ENCODE data around the gene LAMB1.

The LAMB1 gene

GRCh38 chr7:107996072-107996882 lies 6.7 kb downstream of the LAMB1 start:
- no peak for DNase-seq

DNA sequence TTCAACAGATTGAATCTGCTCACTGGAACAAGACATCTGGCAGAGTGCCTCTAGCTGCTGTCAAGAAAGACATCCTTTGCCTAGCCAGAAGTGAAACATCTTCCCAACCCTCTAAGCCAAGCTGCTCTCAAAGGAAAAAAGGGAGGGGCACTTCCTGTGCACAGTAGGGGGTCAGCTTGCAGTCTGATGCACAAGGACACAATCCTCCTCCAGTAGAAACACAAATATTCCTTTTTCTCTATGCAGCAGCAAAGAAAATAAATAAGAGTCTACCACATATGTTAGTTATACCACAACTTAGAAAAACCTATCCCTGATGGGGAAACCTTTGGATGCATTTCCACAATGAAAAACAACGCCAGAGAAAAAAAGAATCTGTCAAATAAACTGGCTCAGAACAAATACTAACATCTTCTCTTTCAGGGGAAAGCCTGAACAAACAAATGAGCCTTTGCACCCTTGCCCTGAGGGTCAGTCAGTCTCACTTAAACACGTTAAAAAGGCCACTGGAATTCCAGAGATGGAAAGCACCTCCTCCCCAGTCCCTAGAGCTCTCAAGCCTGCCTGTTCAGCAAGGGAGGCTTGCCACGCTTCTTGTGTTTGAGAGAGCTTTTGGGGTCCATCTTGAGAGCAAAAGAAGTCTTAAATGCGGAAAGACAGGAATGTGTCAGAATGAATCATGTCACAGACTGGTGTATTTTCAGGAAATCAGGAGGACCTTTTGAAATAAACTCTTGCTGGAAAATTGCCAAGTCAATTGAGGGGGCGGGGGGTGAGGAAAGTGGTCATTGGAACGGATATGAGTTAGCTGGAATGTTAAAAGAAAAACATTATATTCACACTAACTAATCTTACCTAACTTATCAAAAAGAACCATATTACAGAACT lies 7.5 kb downstream of the LAMB1 start:
- DNase-seq: no peak

DNA sequence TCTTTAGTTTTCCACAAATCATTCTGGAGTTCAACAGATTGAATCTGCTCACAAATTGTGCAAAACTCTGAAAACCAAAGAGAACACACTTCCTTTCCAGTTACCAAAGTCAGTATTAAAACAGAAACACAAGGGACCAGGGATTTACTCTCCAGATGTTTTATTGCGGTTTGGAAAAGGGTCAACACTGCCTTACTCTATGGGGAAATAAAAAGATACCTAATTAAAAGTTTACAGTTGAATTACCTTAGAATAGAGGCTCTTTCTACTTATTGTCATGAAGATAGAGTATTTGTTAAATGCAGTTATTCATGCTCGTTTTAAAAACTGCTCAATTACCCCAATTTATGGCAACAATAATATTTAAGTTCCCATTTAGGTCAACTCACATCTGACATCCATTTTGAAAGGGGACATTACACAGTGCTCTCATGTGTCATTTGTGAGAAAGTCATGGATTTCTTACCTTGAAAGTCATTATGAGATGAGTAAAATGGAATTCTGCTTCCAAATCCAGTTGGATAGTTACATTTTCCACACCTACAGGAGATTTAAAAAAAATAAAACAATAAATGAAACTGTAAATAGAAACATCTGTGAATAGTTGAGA lies 8.4 kb downstream of the LAMB1 start:
- no peak for DNase-seq

- no peak for DNase-seq
These were observed 9.1 kb downstream of the LAMB1 start for GRCh38 chr7:107993891-107994291.

- DNase-seq: no peak
These were observed 13.2 kb downstream of the LAMB1 start for GRCh38 chr7:107989618-107990373.

GRCh38 chr7:107982918-107983389 lies 20.0 kb downstream of the LAMB1 start:
- DNase-seq: no peak

- no peak for DNase-seq
These were observed 20.7 kb downstream of the LAMB1 start for GRCh38 chr7:107982042-107982840.

- DNase-seq: no peak
These were observed 21.5 kb downstream of the LAMB1 start for GRCh38 chr7:107981466-107981865.

DNA sequence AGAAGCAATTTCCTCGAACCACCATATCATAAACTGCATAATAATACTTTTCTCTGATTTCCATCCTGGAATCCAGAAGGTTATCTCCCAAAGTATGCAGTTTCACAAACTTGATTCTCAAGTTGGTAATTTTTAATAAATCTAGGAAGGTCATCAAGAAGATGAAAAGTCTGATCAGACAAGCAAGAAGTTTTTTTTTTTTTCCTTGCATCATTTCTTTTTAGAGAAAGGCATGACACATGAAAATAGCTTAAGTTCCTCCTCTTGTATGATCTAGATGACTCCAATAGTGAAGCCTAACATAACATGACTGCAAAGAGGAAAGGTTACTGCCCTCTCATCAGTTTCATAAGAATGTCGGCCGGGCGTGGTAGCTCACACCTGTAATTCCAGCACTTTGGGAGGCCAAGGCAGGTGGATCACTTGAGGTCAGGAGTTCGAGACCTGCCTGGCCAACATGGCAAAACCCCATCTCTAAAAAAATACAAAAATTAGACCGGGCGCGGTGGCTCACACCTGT lies 22.2 kb downstream of the LAMB1 start:
- no peak for DNase-seq

GRCh38 chr7:107980171-107980570 lies 22.8 kb downstream of the LAMB1 start:
- DNase-seq: no peak

- no peak for DNase-seq
These were observed 24.0 kb downstream of the LAMB1 start for GRCh38 chr7:107978815-107979408.

DNA sequence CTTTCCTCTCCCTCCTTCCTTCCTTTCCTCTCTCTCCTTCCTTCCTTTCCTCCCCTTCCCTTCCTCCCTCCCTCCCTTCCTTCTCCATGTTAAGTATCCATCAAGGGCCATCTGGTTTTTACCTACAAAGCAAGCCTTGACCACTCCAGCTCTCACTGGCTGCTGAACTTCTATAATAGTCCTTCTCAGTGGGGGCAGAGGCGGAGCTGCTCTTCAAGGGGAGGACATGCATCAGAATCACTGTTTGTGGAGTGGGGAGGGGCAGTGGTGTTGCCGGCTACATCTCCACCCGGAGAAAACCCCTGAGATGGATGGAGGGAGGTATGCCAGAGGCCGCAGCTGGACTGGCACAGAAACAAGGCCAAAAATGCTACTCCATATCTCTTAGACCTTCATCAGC lies 25.9 kb downstream of the LAMB1 start:
- no peak for DNase-seq

- DNase-seq: no peak
These were observed 26.3 kb downstream of the LAMB1 start for GRCh38 chr7:107976620-107977019.

DNA sequence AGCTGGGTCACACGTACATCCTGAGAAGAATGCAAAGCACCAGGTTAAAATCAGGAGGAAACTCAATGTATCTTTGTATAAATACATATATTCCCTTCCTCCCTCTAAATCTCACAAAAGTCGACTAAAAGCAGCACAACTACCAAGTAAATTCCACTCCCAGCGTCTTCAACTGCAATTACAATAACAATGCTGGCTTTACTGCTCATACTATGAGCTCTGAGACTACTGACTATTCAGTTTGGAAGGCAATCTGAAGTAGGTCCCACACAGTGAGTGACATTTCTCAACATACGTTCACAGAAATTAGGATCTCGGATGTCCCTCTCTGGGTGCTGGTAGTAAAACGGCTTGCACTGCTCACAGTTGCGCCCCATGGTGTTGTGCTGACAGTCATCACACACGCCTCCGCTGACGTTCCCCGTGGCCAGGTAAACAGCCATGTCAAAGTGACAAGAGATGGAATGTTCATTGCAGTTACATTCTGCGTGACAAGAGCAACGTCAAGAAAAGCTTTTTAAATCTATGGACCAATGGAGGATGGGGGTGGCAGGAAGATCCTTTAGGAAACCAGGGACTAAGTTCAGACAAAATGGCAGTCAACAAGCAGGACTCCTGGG lies 27.5 kb downstream of the LAMB1 start:
- DNase-seq: no peak

DNA sequence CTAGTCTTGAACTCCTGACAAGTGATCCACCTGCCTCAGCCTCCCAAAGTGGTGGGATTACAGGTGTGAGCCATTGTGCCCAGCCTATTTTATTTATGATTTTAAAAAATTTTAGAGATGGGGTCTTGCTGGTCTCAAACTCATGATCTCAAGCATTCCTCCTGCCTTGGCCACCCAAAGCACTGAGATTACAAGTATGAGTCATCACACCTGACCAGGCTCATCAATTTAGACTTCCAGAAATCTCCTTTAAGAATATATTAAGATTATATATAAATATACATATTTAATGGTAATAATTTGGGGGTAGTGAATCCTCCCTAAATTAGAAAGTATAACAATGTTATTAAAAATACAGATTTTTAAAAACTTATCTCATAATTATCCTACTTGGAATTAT lies 29.1 kb downstream of the LAMB1 start:
- no peak for DNase-seq

DNA sequence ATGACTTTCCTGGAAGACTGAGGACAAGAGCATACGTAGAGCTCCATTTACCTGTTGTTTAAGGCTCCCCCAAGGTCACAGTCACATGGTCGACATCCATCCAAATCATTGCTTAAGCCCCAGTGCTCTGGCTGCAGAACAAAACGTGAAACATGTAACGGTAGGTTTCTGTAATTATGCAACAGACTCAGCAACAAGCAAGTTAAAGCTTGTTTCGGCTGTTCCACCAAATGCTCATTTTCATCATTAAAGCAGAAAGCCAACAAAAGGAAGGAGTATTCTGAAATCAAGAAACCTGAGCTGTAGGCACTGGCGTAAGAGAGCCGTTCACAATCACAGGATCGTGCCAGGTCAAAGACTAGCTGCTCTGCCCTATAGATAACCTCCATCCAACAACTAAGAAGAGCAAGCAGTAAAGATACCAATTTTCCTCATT lies 30.0 kb downstream of the LAMB1 start:
- no peak for DNase-seq

GRCh38 chr7:107972075-107972482 lies 30.9 kb downstream of the LAMB1 start:
- DNase-seq: no peak

GRCh38 chr7:107971613-107972012 lies 31.3 kb downstream of the LAMB1 start:
- DNase-seq: no peak

GRCh38 chr7:107971100-107971499 lies 31.9 kb downstream of the LAMB1 start:
- DNase-seq: no peak

GRCh38 chr7:107969856-107970255 lies 33.1 kb downstream of the LAMB1 start:
- DNase-seq: no peak

GRCh38 chr7:107968449-107968848 lies 34.5 kb downstream of the LAMB1 start:
- DNase-seq: no peak

Measured in activated CD4-positive, alpha-beta T cell treated with anti-CD3 and anti-CD28 coated beads for 48 hours (primary cell).